Iris pigment epithelial cell (primary cell): ENCODE data around the gene PGBD1.
"Not testable (repeated sequence)": the region's sequence is repeated elsewhere in the genome, so short reads cannot be mapped to it uniquely, and the experiment has no call there.

Experiments
- DNase-seq: peaks from one replicate; pipeline ENCODE4 v3.0.0-alpha.2; 2011; ENCODE audit warnings: low read depth

Gene PGBD1

DNA sequence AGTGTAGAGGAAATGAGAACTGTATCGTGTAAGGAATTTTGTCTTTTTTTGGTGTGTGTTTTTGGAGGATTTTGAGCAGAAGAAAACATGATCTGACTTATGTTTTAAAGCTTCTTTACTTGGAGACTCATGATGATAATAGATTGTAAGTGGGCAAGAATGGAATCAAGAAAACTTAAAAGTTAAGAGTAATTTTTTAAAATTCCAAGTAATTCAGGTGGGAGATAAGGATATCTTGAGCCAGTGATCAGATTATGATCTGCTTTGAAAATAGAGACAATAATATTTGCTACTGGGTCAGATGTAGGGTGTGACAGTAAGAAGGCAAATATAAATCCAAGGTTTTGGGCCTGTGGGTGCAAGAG, 13.7 kb upstream of the PGBD1 start:
- no peak for DNase-seq

GRCh38 chr6:28269492-28269891, 11.9 kb upstream of the PGBD1 start:
- DNase-seq, result peak; percentile 94

DNA sequence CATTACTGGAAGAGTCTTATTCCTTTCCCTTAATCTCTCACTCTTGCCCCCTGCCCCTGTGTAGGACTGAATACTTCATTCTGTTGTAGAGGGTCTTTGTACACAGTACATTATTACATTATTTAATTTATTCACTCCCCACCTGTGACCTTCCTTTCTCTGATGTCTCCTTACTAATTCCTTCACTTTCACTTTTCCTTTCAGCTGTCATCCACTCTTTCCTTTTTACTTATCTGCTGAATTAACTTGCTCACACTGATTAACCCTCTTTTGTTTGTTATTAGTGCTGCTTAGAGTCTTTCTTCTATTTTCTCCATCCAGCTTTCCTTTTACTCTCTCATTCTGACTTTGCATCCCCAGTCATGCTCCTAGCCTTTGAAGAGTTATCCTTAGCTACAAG, 6.5 kb upstream of the PGBD1 start:
- DNase-seq, result no peak

DNA sequence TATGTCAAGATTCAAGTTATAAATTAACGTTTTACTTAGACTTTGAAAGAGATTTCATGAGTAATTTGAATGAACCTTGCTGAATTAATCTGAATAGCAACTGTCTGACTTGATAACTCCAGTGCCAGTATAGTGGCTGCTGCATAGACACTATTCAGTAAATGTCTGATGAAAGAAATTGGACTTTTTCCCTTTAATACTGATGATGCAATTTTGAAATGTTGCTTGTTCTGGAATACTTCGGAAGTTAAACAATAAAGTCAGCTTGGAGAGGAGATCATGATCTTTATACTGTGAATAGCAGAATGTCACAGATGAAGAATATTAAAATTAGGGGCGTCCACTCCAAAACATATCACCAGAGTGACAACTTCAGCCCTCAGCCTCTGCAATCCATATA, 3.6 kb upstream of the PGBD1 start:
- DNase-seq, result no peak

DNA sequence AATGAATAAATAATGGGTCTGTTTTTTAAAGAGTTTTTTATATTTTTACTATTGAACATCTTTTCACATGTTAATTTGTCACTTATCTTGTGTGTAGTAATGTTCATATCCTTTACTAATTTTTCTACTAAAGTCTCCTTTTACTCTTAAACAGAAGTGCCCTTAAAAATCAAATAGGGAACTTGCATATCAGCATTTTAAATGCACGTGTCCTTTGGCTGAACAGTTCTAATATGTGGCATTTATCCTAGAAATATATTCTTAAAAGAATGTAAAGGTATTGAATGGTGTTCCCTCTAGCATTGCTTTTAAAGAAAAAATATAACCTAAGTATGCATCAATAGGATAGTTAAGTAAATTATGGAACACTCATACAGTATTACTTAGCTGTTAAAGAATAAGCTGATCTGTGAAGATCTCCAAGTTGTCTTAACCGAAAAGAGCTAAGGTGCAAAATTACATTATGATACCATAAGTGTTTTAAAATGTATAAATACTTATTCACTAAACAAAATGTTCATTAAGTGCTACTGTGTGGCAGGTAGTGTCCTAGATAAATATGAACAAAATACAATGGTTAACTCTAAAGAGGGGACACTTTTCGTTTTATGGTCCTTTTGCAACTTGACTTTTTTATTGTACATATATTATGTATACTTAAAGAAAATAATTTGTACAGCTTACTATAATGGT, 631 bp upstream of the PGBD1 start:
- no peak for DNase-seq

DNA sequence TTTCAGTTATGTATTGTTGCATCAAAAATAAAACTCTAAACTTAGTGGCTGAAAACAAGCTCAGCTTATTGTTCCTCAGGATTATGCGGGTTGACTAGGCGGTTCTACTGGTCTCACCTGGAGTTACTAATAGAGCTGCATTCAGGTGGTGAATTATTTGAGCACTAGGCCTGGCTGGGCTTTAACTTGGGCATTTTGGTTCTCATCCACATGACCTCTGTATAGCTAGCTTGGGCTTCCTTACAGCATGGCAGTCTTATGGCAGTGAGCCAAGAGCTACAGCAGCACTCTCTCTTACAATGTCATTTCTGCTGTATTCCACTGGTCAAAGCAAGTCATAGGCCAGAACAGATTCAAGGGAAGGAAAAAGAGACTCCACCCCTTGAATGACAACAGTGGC, 1.6 kb downstream of the PGBD1 start:
- DNase-seq, result no peak

- DNase-seq, result no peak
Measured at GRCh38 chr6:28291573-28291972, 10.2 kb downstream of the PGBD1 start.

DNA sequence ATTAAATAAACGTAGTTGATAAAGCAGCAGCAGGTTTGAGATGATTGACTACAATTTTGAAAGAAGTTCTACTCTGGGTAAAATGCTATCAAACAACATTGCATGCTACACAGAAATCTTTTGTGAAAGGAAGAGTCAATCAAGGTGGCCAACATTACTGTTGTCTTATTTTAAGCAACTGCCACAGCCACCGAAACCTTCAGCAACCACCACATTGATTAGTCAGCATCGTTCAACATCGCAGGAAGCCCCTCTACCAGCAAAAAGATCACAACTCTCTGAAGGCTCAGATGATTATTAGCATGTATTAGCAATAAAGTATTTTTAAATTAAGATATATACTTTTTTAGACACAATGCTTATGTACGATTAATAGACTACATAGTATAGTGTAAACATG, 14.0 kb downstream of the PGBD1 start:
- DNase-seq, result no peak

- DNase-seq, result peak; percentile 4
Measured at GRCh38 chr6:28296520-28297060, 15.2 kb downstream of the PGBD1 start.

DNA sequence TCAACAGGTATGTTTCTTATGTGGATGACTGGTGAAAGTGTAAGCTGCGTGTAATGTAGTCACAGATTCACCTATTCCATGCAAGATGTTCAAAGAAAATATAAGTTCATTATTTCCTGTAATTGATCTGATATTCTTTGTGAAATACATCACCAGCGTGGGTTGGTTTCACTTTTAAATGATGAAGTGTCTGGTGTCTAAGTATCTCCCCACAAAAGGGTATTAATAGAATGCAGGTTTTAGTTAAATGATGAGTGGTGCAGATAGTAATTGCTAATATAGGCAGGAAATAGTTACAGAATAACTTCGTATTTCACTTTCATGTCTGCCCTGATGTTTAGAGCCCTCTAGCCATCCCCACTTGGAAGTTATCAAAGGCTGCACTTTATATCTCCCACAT, 22.2 kb downstream of the PGBD1 start:
- no peak for DNase-seq

DNA sequence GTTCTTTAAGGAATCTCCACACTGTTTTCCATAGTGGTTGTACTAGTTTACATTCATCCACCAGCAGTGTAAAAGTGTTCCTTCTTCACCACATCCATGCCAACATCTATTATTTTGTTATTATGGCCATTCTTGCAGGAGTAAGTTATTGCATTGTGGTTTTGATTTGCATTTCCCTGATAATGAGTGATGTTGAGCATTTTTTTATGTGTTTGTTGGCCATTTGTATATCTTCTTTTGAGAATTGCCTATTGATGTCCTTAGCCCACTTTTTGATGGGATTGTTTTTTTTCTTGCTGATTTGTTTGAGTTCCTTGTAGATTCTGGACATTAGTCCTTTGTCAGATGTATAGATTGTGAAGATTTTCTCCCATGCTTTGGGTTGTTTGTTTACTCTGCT, 25.0 kb downstream of the PGBD1 start:
- DNase-seq, result not testable (repeated sequence)

- peak; percentile 8 for DNase-seq
Measured at GRCh38 chr6:28311139-28311823, 29.9 kb downstream of the PGBD1 start.

GRCh38 chr6:28312939-28313338, 31.6 kb downstream of the PGBD1 start:
- DNase-seq, result no peak

DNA sequence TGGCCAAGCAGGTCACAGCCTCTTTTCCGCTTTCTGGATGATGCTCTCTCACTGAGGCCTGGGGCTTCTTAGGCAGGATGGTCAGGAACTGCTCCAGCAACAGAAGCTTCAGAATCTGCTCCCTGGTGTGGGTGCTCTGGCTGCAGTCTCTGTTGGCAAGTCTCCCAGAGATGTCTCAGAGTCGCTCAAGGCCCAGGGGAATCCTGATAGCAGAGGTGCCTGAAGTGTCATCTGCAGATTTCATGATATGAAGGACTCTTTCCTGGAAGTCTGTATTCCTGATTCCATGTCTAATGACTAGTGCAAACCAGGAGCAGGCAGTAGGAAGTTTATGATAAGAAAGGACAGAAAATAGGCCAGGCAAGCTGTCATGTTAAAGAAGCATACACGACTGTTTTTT, 34.3 kb downstream of the PGBD1 start:
- peak; percentile 21 for DNase-seq

DNA sequence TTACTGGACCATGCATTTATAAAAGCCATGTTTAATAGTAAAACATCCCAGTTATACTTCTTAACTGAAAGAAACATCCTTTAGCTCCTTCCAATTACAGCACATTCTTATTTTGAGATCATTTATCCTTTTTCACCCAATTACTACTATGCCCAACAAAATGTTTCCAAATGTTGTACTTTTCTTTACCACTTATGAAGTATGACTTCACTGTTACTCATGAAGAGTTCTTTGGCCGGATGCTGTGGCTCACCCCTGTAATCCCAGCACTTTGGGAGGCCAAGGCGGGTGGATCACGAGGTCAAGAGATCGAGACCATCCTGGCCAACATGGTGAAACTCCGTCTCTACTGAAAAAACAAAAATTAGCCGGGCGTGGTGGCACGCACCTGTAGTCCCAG, 36.5 kb downstream of the PGBD1 start:
- DNase-seq, result peak; percentile 14

DNA sequence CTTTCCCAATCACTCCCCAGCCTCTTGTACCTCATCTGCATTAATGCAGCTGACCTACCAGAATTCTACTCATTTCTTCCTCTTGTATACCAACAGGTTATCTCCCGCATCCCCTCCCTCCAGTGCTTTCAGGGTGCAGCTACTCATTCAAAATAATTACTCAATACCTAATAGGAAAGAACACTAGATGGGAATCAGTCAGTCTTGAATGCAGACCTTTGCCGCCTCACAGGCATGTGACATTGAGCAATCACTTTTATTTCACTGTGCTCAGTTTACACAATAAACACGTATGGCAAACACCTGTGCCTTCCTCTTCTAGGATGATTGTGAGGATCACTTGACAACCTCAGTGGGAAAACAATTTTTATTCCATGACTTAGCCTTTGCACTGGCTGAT, 41.3 kb downstream of the PGBD1 start:
- DNase-seq, result no peak

- no peak for DNase-seq
Measured at GRCh38 chr6:28323813-28324424, 42.5 kb downstream of the PGBD1 start.

DNA sequence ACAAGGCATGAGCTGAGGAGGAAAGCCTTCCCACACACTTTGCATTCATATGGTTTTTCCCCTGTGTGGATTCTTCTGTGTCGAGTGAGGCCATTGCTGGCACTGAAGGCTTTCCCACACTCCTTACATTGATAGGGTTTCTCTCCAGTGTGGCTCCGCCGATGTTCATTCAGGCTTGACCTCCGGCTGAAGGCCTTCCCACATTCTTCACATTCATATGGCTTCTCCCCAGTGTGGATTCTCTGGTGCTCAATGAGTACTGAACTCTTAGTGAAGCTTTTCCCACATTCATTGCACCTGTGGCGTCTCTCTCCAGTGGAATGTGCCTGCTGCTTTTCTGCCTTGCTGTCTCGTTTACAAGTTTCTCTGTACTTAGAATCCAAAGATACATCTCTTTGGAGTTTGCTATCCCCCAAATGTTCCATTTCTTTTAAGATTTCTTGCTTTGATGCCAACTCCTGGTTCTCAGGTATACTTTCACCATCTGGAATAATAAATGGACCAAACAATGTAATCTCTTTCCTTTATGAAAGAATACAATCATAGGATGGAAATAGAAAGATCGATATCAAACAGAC, 45.1 kb downstream of the PGBD1 start:
- no peak for DNase-seq

- no peak for DNase-seq
Measured at GRCh38 chr6:28330041-28330440, 48.7 kb downstream of the PGBD1 start.

- no peak for DNase-seq
Measured at GRCh38 chr6:28333047-28333446, 51.7 kb downstream of the PGBD1 start.

- DNase-seq, result no peak
Measured at GRCh38 chr6:28333599-28334018, 52.2 kb downstream of the PGBD1 start.

DNA sequence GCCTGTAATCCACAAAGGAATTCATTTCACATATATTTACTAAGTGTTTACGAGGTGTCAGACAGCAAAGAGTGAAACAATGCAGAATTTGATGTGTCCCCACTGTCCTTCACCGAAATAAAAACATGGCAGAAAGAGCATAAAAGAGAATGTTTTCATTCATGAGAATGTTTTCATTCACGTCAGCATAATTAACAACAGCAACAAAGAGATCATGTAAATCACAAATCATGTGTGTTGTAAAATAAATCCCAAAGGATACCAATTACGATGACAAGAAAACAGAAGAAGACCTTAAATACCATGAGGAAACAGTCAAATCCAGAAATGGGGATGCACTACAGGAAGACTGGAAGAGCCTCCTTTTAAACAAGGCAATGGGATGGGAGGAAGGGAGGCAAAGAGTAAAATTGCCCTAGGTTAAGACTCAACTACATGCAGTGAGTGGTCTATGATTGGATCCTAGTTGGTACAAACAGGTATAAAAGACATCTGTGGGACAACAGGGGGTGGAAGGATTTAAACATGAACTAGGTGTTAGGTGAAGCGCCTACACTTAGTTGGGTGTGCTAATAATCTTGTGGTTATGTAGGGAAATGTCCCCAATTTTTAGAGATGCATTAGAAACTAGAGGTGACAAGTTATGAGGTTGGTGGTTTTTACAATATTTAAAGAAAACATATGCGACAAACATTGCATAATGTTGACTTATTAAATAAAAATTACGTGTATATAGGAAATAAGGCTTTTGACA, 53.1 kb downstream of the PGBD1 start:
- DNase-seq, result no peak
